Gastroesophageal sphincter (tissue), 4 donors: ENCODE results near the gene BANK1. TPM values are rescaled to one million over a fixed set of nuclear protein-coding genes. Genes with fewer than 3 reads are reported as not detected.

Experiments
- ATAC-seq: fragments of 150-250 bp; one replicate; pipeline ENCODE4 v1.9.1; 2016; ENCODE audit warnings: mild to moderate bottlenecking, moderate library complexity
- H3K27ac ChIP-seq, 4 donors: fragments of 200-600 bp; sonication (generic) in 3 of 4; 1 replicate in 3 of 4; 2 replicates in 1 of 4; pipeline ENCODE4 v1.5.1; 2016 to 2019
- H3K27me3 ChIP-seq: fragments of 200-600 bp; sonication (generic); one replicate; pipeline ENCODE4 v1.5.1; 2019
- H3K36me3 ChIP-seq, 2 donors: fragments of 200-600 bp; sonication (generic); one replicate each; pipeline ENCODE4 v1.5.1; 2019; ENCODE audit warnings: control low read depth in 1 of 2
- H3K4me1 ChIP-seq, 3 donors: fragments of 200-600 bp; sonication (generic); 1 replicate in 2 of 3; 2 replicates in 1 of 3; pipeline ENCODE4 v1.5.1; 2016 to 2019; ENCODE audit warnings: control low read depth in 2 of 3
- H3K4me3 ChIP-seq, 2 donors: fragments of 200-600 bp; sonication (generic); one replicate each; pipeline ENCODE4 v1.5.1; 2019; ENCODE audit warnings: mild to moderate bottlenecking in 1 of 2, moderate library complexity in 1 of 2
- H3K9me3 ChIP-seq, 3 donors: fragments of 200-600 bp; sonication (generic); one replicate each; pipeline ENCODE4 v1.5.1; 2017 to 2019; ENCODE audit warnings: control low read depth in 2 of 3
- EP300 ChIP-seq: sonication (generic); formaldehyde crosslinking; IDR thresholded peaks from one replicate; pipeline ENCODE4 v1.6.1; 2017; ENCODE audit warnings: antibody characterized with exemption, mild to moderate bottlenecking
- POLR2A ChIP-seq, 2 donors: fragments of 450-650 bp; IDR thresholded peaks; one replicate each; pipeline ENCODE4 v1.6.1; 2017; ENCODE audit warnings: antibody characterized with exemption in 2 of 2, mild to moderate bottlenecking in 2 of 2, moderate library complexity in 1 of 2
- POLR2AphosphoS5 ChIP-seq: sonication (generic); formaldehyde crosslinking; IDR thresholded peaks from one replicate; pipeline ENCODE4 v1.6.1; 2017; ENCODE audit warnings: antibody characterized with exemption
- WGBS, 2 donors: methylation state at CpG; one replicate each; pipeline ENCODE4 v1.1.5; 2018; ENCODE audit warnings: low coverage in 1 of 2; 5-methylcytosine and 5-hydroxymethylcytosine counted together
- total RNA-seq, 4 donors: library from RNA; depleted of rRNA; stranded (reverse); fragments of >200 nt; gene quantifications; one replicate each; pipeline ENCODE4 v1.1.0, GENCODE V29; 2016
- TF ChIP-seq, protein P1 (sequence below), 4 experiments: fragments of 200-600 bp in 2 of 4; fragments of 450-650 bp in 2 of 4; sonication (generic) in 1 of 4; IDR thresholded peaks; one replicate each; pipeline ENCODE4 v1.5.1; 2017 to 2019; ENCODE audit warnings: antibody characterized with exemption in 4 of 4, mild to moderate bottlenecking in 2 of 4, moderate library complexity in 2 of 4

BANK1 gene
- total RNA-seq, 4 donors from 2014 or later = 0.62 to 4.6 (median 0.81) TPM

DNA sequence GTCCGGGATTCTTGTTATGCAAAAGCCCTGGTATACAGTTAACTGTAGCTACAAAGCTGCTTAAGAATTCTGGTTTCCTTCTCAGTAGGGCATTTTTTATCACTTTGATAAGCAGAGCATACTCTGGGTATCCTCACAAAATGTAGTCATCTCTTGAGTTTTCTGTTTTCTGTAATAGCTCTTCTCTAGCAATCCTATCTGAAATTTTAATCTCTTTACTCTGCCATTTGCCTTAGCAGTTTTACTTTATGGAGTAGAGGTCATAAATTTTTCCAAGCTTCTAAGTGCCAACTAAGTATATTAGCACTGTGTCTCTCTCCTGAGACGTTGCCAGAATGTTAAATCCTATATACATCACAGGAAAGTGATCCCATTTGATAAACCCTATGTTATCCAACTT lies 28.0 kb upstream of the BANK1 start:
- H3K4me3 ChIP-seq = no peak overlapping the region
- WGBS, 2 donors = 23 to 72% methylated on average over 2 of the region's 2 CpGs
- no peak for ATAC-seq
- peaks cover 0 to 10% (median 0%) of the 10 kb centered on the region in 3 donors for H3K9me3 ChIP-seq
- TF ChIP-seq EP300 (no peak), POLR2AphosphoS5 (no peak)
- H3K27me3 ChIP-seq = no peaks in the 10 kb centered on the region
- no peaks in the 10 kb centered on the region for H3K4me1 ChIP-seq
- H3K36me3 ChIP-seq = no peaks in the 10 kb centered on the region
- no peak overlapping the region for H3K27ac ChIP-seq

DNA sequence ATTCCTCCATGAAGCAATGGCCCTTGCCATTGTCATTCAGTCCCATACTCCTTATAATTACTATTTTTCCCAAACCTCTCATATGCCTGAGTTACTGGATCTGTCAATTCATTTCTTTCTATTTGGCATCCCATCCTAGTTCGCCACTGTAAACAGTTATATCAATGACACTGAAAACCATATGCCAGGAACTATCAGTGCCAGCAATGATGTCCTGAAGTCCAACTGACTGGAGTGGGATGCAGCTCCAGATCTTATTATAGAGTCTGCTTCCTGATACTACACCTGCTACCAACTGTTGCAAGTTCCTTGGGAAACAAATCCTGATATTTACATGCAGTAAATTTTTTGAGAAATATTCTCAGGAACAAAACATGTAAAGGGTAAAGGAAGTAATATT lies 27.0 kb upstream of the BANK1 start:
- ATAC-seq = no peak

DNA sequence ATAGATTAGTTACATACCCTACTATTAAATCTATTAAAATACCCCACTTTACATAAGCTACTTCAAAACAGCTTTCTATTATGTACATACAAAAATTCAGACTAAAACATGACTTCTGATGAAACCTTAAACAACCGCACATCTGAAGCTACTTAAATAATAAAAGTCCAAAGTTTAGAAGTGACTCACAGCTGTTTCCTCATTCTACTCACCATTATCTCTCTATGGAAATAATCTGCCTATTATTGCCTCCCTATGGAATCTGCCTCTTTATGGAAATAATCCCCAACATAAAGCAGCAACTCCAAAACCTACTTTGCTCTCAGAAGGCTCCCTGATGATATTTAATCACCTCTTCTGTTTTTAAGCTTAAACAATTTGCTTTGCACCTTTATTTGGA lies 15.7 kb upstream of the BANK1 start:
- Histone ChIP-seq H3K27me3 (no peaks in the 10 kb centered on the region), H3K4me3 (no peak overlapping the region), H3K36me3 (no peaks in the 10 kb centered on the region), H3K27ac (no peak overlapping the region), H3K4me1 (no peaks in the 10 kb centered on the region), H3K9me3 (peaks cover 0 to 18% (median 0%) of the 10 kb centered on the region in 3 donors)
- no peak for ATAC-seq
- 53 to 70% methylated on average over 1 of the region's 1 CpG for WGBS, 2 donors
- TF ChIP-seq POLR2AphosphoS5 = no peak
- no peak for TF ChIP-seq EP300
- TF ChIP-seq, protein P1, sequence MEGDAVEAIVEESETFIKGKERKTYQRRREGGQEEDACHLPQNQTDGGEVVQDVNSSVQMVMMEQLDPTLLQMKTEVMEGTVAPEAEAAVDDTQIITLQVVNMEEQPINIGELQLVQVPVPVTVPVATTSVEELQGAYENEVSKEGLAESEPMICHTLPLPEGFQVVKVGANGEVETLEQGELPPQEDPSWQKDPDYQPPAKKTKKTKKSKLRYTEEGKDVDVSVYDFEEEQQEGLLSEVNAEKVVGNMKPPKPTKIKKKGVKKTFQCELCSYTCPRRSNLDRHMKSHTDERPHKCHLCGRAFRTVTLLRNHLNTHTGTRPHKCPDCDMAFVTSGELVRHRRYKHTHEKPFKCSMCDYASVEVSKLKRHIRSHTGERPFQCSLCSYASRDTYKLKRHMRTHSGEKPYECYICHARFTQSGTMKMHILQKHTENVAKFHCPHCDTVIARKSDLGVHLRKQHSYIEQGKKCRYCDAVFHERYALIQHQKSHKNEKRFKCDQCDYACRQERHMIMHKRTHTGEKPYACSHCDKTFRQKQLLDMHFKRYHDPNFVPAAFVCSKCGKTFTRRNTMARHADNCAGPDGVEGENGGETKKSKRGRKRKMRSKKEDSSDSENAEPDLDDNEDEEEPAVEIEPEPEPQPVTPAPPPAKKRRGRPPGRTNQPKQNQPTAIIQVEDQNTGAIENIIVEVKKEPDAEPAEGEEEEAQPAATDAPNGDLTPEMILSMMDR (IDR thresholded peaks at IDR 0.05) = no peak
- TF ChIP-seq POLR2A (IDR thresholded peaks at IDR 0.05) = no peak

More for the DNA sequence above, 27.0 kb upstream of the BANK1 start:
- TF ChIP-seq EP300 (no peak), POLR2AphosphoS5 (no peak)
- no peaks in the 10 kb centered on the region for H3K36me3 ChIP-seq
- H3K27me3 ChIP-seq = no peaks in the 10 kb centered on the region
- H3K4me1 ChIP-seq = no peaks in the 10 kb centered on the region
- H3K9me3 ChIP-seq = peaks cover 0 to 17% (median 0%) of the 10 kb centered on the region in 3 donors
- H3K4me3 ChIP-seq = no peak overlapping the region
- no peak overlapping the region for H3K27ac ChIP-seq
- WGBS, 2 donors = 33% methylated on average over 1 of the region's 1 CpG; no CpG with 5 or more reads in 1 of the 2 donors

DNA sequence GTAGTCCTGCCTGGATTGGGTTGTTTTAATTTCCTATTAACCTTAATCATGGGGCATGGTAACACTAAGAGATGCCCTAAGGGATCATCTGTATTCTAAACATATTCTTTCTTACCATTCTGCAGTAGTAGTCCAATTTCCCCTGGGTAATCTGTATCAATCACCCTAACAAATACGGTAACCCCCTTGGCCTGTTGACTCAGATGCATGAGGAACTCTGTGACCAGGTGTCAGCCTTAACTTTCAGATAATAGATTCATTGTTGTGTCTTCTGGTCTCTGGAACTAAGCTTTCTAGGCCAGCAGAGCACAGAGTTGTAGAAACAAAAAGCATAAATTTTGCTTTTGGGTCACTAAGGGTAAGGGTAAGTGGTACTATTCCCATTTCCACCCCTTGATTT lies 13.1 kb upstream of the BANK1 start:
- WGBS, 2 donors = 92% methylated on average over 1 of the region's 1 CpG; no CpG with 5 or more reads in 1 of the 2 donors
- H3K4me3 ChIP-seq = no peak overlapping the region
- H3K9me3 ChIP-seq = peaks cover 0 to 2% (median 0%) of the 10 kb centered on the region in 3 donors
- TF ChIP-seq, protein P1 (IDR thresholded peaks at IDR 0.05) = no peak
- no peak for TF ChIP-seq POLR2AphosphoS5
- no peak for TF ChIP-seq POLR2A (IDR thresholded peaks at IDR 0.05)
- TF ChIP-seq EP300 = no peak
- H3K36me3 ChIP-seq = no peaks in the 10 kb centered on the region
- H3K27me3 ChIP-seq = no peaks in the 10 kb centered on the region
- H3K27ac ChIP-seq = no peak overlapping the region
- no peak for ATAC-seq
- no peaks in the 10 kb centered on the region for H3K4me1 ChIP-seq

DNA sequence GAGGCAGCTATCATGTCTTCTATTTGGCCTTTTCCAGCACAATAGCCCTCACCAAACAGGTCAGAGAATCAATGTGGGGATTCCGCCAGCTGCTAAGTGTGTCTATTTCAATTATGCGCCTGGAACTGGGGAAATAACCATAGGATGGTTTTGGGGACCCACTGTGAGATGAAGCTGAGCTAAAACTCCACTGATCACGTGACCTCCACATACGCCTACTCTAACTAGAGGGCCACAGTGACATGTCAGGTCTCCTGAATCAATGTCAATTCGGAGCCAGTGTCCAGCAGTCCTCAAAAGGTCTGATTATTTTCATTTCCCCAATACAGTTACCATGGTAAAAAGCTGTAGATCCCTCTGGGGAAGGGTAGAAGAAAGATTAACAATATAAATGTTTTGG lies 10.2 kb upstream of the BANK1 start:
- Histone ChIP-seq H3K4me1 (no peaks in the 10 kb centered on the region), H3K27me3 (no peaks in the 10 kb centered on the region), H3K4me3 (no peak overlapping the region), H3K9me3 (no peaks in the 10 kb centered on the region), H3K27ac (no peak overlapping the region), H3K36me3 (no peaks in the 10 kb centered on the region)
- no peak for ATAC-seq
- TF ChIP-seq, protein P1 (IDR thresholded peaks at IDR 0.05) = no peak
- no peak for TF ChIP-seq EP300
- no peak for TF ChIP-seq POLR2A (IDR thresholded peaks at IDR 0.05)
- WGBS, 2 donors = 89 to 90% methylated on average over 2 to 5 of the region's 5 CpGs

DNA sequence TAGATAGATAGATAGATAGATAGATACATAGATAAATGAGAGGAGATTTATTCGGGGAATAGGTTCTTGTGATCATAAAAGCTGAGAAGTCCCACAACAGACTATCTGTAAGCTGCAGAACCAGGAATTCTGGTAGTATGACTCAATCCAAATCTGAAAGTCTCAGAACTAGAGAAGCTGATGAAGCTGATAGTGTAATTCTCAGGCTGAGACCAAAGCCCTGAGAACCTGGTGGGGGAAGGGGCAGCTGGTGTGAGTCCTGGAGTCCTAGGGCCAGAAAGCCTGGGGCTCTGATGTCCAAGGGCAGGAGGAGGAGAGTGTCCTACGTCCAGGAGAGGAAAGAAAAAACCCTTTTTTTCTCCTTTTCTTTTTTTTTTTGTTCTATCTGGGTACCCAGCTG lies 8.0 kb upstream of the BANK1 start:
- Histone ChIP-seq H3K9me3 (no peaks in the 10 kb centered on the region), H3K4me3 (no peak overlapping the region), H3K4me1 (no peaks in the 10 kb centered on the region), H3K36me3 (no peaks in the 10 kb centered on the region), H3K27me3 (no peaks in the 10 kb centered on the region), H3K27ac (no peak overlapping the region)
- TF ChIP-seq POLR2A (IDR thresholded peaks at IDR 0.05) = no peak
- no peak for ATAC-seq
- 59 to 78% methylated on average over 2 of the region's 2 CpGs for WGBS, 2 donors
